ENCODE results near the gene MND1. TPM values are rescaled to one million over a fixed set of nuclear protein-coding genes. Genes with fewer than 3 reads are reported as not detected.

The MND1 gene
- total and polyA plus RNA-seq, 2 of the 8 experiments (the other 6 are each of a cell fraction or from before 2014, with no cell fraction given) = 4.4 to 26.2 TPM

GRCh38 chr4:153326513-153326912, 18.0 kb upstream of the MND1 start:
- no peak for DNase-seq (ENCODE audit: low read depth in 1 of 2, low spot score in 2 of 2)

More at GRCh38 chr4:153326513-153326912, 18.0 kb upstream of the MND1 start:
- Histone ChIP-seq H2BK15ac (ENCODE audit: low read length) (no peak overlapping the region), H3K4me3 (ENCODE audit: extremely low read depth in 1 of 4, insufficient read depth in 2 of 4, low read depth in 3 of 4, low read length in 4 of 4) (no peak overlapping the region), H3K27ac (ENCODE audit: low read depth, low read length) (no peak overlapping the region), H2BK120ac (replicated peaks; ENCODE audit: low read depth, low read length) (no peak overlapping the region), H3K4me2 (ENCODE audit: insufficient read depth in 1 of 2, low read depth in 2 of 2, low read length in 2 of 2) (no peak overlapping the region), H2BK20ac (ENCODE audit: low read length) (no peak overlapping the region), H2AFZ (ENCODE audit: low read length) (no peak overlapping the region), H4K20me1 (replicated peaks in 1 of 2; ENCODE audit: control insufficient read depth in 1 of 2, insufficient read depth in 2 of 2, low read length in 2 of 2) (no peaks in the 10 kb centered on the region), H3K23me2 (ENCODE audit: low read depth, low read length) (no peaks in the 10 kb centered on the region), H4K5ac (ENCODE audit: insufficient read length, low read depth, low read length) (no peak overlapping the region), H2AK5ac (ENCODE audit: low read depth, low read length) (no peak overlapping the region), H2BK5ac (ENCODE audit: low read depth, low read length) (no peak overlapping the region), H3K9ac (replicated peaks in 1 of 4; ENCODE audit: extremely low read depth in 1 of 4, low read depth in 3 of 4, low read length in 3 of 4) (no peak overlapping the region), H3K14ac (ENCODE audit: insufficient read length) (no peak overlapping the region), H3K23ac (ENCODE audit: insufficient read length) (no peak overlapping the region), H3K36me3 (ENCODE audit: control insufficient read depth in 2 of 4, insufficient read depth in 4 of 4, low read length in 3 of 4) (peaks cover 0 to 20% (median 7%) of the 10 kb centered on the region in 4 experiments; a peak in 4 of 8 replicates), H3K9me3 (ENCODE audit: insufficient read depth in 2 of 2, low read depth in 1 of 2, low read length in 1 of 2) (no peaks in the 10 kb centered on the region), H2BK12ac (ENCODE audit: low read depth, low read length) (no peak overlapping the region), H4K8ac (ENCODE audit: extremely low read depth, insufficient read depth, low read length) (no peak overlapping the region), H4K91ac (replicated peaks; ENCODE audit: insufficient read length, low read length) (no peak overlapping the region), H3K18ac (ENCODE audit: extremely low read depth, low read length) (no peak overlapping the region), H3K79me2 (ENCODE audit: control insufficient read depth in 1 of 2, insufficient read depth in 2 of 2, low read length in 2 of 2) (no peaks in the 10 kb centered on the region), H3K4ac (replicated peaks; ENCODE audit: insufficient read length, low read depth, low read length) (no peak overlapping the region), H3K4me1 (replicated peaks in 1 of 4; ENCODE audit: control insufficient read depth in 3 of 4, insufficient read depth in 4 of 4, low read length in 3 of 4) (no peaks in the 10 kb centered on the region), H3K27me3 (replicated peaks in 1 of 4; ENCODE audit: control insufficient read depth in 3 of 4, extremely low read depth in 1 of 4, insufficient read depth in 3 of 4, low read length in 3 of 4) (no peaks in the 10 kb centered on the region), H3K56ac (replicated peaks; ENCODE audit: insufficient read length, low read depth, low read length) (no peak overlapping the region), H3K79me1 (ENCODE audit: low read depth, low read length) (no peaks in the 10 kb centered on the region)
- no peak for FAIRE-seq
- ChIA-PET CTCF (ENCODE audit: partially characterized antibody) (interaction anchor here (0.6 to 0.7 kb wide), 2 partner anchors 10 to 181 kb away, joined by 3 read pairs; no protein-coding TSS in a partner anchor), POLR2A (ENCODE audit: partially characterized antibody) (no interaction called here)
- 97% methylated on average over 11 of the region's 11 CpGs; no CpG with 5 or more reads in 1 of the 2 experiments for WGBS, 2 experiments (ENCODE audit: extremely low coverage in 1 of 2, insufficient coverage in 1 of 2, insufficient read length in 1 of 2, insufficient replicate concordance in 2 of 2, low coverage in 1 of 2, low lambda C conversion rate in 2 of 2, missing lambda C conversion rate in 1 of 2)

Data from H1 (cell line).